GM18526 (cell line): ENCODE measurements around the gene RALGPS1.

Experiments
- POLR2A ChIP-seq: IDR thresholded peaks from 3 replicates; pipeline ENCODE4 v1.6.1; 2011; ENCODE audit not compliant: insufficient read length; ENCODE audit errors: extremely low read depth

The RALGPS1 gene

DNA sequence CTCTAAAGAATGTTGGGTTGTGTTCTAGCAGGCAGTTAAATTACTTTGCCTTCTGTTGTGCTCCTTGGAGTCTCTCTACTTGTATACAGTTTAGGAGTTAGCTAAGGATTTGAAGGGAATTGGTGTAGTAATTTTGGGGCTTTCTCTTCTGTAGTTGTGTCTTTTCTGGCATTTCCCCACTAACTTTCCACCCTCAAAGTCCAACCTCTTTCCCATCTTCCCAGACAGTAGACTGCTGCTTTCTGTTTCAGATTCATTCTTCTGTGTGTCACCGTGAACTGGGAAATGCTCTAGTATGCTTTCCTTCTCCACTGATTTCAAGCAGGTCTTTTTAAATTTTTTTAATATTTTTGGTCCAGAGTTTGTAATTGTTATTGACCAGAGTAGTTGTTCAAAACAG lies 212.4 kb downstream of the RALGPS1 start:
- TF ChIP-seq POLR2A: no peak

DNA sequence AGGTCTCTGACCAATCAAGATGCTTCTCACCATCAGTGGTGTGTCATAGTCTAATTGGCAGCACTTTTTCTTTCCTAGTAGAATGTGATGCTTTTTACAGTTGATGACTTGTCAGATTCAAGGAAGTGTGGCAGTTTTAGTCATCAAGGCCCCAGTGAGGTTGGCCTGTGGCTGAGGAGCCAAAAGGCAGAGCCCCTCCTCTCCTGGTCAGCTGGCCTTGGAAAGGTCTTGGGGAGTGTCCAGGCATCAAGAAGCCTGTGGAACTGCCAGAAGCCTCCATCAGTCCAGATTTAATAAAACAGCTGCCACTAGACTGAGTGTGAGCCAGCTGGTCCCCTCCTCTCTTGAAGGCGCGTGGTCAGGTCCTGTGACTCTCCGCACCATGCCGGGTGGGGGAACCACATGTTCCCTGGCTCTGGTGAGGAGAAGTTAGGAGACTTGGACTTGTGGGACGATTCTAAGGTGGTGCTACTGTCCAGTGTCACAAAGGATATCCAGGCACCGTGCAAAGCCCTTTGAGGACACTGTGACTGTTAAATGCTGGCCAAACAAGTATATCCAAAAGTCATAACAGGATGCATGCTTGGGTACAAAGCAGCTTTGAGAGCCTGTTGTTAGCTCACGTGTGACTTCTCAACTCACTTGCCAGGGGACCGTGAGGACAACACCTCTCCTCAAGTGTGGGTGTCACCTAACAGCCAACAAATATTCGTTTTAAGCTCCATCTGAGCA lies 213.9 kb downstream of the RALGPS1 start:
- TF ChIP-seq POLR2A: no peak

DNA sequence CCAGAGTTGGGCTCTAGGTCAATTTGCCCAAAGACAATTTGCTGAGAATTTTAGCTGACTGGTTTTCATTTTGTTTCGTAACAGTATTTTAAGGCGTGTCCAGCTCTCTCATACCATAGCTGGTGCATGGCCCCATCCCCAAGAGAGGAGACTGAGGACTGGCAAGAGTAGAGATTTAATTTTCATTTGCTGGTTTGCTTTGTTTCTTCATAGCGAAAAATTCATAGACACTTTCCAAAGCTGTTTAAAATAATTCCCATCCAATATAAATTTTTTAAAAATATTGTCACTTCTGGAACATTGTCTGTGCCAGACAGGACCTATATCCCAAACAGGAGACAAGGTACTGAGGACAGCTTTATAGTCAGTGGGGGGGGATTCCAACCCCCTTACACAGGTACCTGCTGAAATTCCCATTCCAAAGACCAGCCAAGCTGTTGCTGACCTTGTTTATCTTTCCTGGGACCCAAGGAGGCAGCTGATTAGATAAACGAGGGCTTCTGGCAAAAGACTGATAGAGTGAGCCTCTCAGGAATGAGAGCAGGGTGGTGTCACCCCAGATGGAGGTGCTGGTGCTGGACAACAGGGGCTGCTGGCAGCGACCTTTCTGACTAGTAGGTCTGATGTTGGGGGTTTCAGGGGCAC lies 214.6 kb downstream of the RALGPS1 start:
- no peak for TF ChIP-seq POLR2A

- TF ChIP-seq POLR2A: no peak
Measured at GRCh38 chr9:127129718-127130085, 215.1 kb downstream of the RALGPS1 start.

DNA sequence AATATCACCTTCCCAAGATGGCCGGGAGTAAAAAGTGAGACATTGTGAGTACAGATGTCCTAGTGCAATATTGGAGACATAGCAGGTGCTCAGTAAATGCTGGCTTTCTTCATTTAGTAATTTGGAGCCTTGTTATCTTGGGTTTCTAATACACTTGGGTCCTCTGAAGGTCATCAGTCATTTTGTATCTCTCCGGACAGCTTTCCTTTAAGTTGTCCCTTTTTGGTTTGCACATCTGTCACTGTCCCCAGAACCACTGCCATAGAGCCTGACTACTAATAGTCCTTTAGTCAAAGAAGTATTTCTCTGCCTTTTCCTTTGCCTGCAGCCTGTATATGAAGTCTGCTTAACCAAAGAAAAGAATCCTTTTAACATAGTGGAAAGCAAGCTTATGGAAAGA lies 215.7 kb downstream of the RALGPS1 start:
- TF ChIP-seq POLR2A: no peak

GRCh38 chr9:127130661-127131538 lies 216.3 kb downstream of the RALGPS1 start:
- no peak for TF ChIP-seq POLR2A

- no peak for TF ChIP-seq POLR2A
Measured at GRCh38 chr9:127131871-127132270, 217.3 kb downstream of the RALGPS1 start.

- TF ChIP-seq POLR2A: no peak
Measured at GRCh38 chr9:127132375-127132774, 217.8 kb downstream of the RALGPS1 start.

- no peak for TF ChIP-seq POLR2A
Measured at GRCh38 chr9:127132921-127133647, 218.5 kb downstream of the RALGPS1 start.

DNA sequence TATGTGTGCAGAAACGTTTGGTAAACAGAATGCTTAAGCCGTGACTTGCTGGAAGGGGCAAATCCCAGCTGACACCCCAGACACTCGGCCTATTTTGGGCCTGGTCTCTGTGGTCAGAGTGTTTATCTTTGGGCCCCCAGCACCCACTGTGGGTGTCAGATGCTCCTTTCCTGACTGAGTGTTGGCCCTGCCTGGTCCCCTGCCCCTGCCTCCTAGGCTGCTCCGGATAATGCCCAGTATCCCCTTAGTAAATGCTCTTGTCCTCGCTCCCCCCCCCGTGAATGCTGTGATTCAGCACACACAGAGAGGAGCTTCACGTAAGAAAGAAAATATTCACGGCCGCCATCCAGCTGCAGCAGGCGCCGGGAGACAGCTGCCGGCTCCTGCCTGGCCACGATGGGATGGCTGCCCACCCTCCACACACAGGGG lies 219.2 kb downstream of the RALGPS1 start:
- TF ChIP-seq POLR2A: no peak

DNA sequence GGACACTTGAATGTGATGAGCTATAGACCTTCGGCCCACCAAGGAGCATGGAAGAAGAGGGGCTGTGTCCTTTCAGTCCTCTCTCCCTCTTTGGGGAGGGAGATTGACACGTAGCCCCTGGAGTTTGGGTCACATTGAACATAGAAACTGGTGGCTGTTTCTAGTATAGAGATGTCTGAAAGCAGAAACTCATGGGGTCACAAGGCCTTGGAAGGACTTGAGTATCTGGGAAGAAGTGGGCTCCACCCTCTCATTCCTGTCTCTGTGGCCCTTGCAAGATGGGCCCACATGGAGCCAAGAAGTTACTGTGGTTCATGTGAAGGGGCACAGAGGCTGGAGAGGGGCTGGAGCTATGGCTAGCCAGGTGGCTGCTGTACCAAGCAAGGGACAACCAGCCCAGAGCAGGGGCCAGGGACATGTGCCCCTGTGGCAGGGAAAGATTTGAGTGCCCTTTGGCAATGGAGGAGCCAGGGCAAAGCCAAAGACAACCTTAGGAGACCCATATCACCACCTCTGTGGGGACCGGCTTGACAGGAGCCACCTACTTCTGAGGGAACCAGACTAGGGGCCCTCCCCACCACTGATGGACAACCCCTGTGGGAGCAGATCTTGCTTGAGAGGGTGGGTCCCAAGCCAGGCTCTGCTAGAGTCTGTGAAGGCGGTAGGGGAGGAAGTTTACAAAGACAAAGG lies 220.6 kb downstream of the RALGPS1 start:
- no peak for TF ChIP-seq POLR2A

- TF ChIP-seq POLR2A: no peak
Measured at GRCh38 chr9:127136081-127136879, 221.7 kb downstream of the RALGPS1 start.

GRCh38 chr9:127136880-127137639 lies 222.5 kb downstream of the RALGPS1 start:
- no peak for TF ChIP-seq POLR2A
